GM23338 (cell line): ENCODE measurements around the gene CXCL8. TPM values are rescaled to one million over a fixed set of nuclear protein-coding genes. Genes with fewer than 3 reads are reported as not detected.

ENCODE experiments used
- ATAC-seq: fragments of 200-7000 bp; cut with Tn5 transposase; 3 replicates; pipeline ENCODE4 v1.9.1; 2020
- DNase-seq: peaks from one replicate; pipeline ENCODE4 v3.0.0-alpha.2; 2015; ENCODE audit warnings: low spot score
- H2AFZ ChIP-seq: fragments of 200-600 bp; sonication (generic); 2 replicates; pipeline ENCODE4 v1.8.0; 2016; ENCODE audit warnings: antibody characterized with exemption, mild to moderate bottlenecking, moderate library complexity
- H3F3A ChIP-seq: fragments of 200-600 bp; sonication (generic); replicated peaks from 2 replicates; pipeline ENCODE4 v1.8.0; 2017; ENCODE audit warnings: antibody characterized with exemption, mixed run types, low read depth
- H3K27ac ChIP-seq: fragments of 200-600 bp; sonication (generic); 2 replicates; pipeline ENCODE4 v1.6.1; 2016; ENCODE audit warnings: low read depth
- H3K27me3 ChIP-seq: fragments of 200-600 bp; sonication (generic); 2 replicates; pipeline ENCODE4 v1.8.0; 2016; ENCODE audit warnings: mild to moderate bottlenecking, mixed run types, moderate library complexity; ENCODE audit not compliant: insufficient read depth
- H3K36me3 ChIP-seq: fragments of 200-600 bp; sonication (generic); 2 replicates; pipeline ENCODE4 v1.8.0; 2016; ENCODE audit warnings: mild to moderate bottlenecking; ENCODE audit not compliant: insufficient read depth
- H3K4me1 ChIP-seq: fragments of 200-600 bp; sonication (generic); 2 replicates; pipeline ENCODE4 v1.8.0; 2016; ENCODE audit warnings: mild to moderate bottlenecking, moderate library complexity; ENCODE audit not compliant: insufficient read depth
- H3K4me2 ChIP-seq: fragments of 200-600 bp; sonication (generic); 2 replicates; pipeline ENCODE4 v1.7.1; 2017; ENCODE audit warnings: mixed run types
- H3K4me3 ChIP-seq: fragments of 200-600 bp; sonication (generic); 2 replicates; pipeline ENCODE4 v1.6.1; 2016; ENCODE audit warnings: mixed run types
- H3K79me2 ChIP-seq: fragments of 200-600 bp; sonication (generic); replicated peaks from 2 replicates; pipeline ENCODE4 v1.8.0; 2017; ENCODE audit warnings: mild to moderate bottlenecking; ENCODE audit not compliant: insufficient read depth
- H3K9me2 ChIP-seq: fragments of 200-600 bp; sonication (generic); 2 replicates; pipeline ENCODE4 v1.8.0; 2017; ENCODE audit not compliant: insufficient read depth
- H4K20me1 ChIP-seq: fragments of 200-600 bp; sonication (generic); replicated peaks from 2 replicates; pipeline ENCODE4 v1.8.0; 2017; ENCODE audit warnings: mild to moderate bottlenecking; ENCODE audit not compliant: insufficient read depth
- H3K27ac Mint-ChIP-seq: 2 replicates; pipeline ENCODE4 v1.8.0; 2020; ENCODE audit warnings: inconsistent platforms, mild to moderate bottlenecking, moderate library complexity, mixed read lengths
- H3K27me3 Mint-ChIP-seq: 3 replicates; pipeline ENCODE4 v1.8.0; 2022; ENCODE audit warnings: low read depth, mild to moderate bottlenecking, moderate library complexity, mixed read lengths, inconsistent platforms; ENCODE audit not compliant: insufficient read depth, poor library complexity
- H3K36me3 Mint-ChIP-seq: 3 replicates; pipeline ENCODE4 v1.8.0; 2021; ENCODE audit warnings: low read depth, mild to moderate bottlenecking, inconsistent platforms, moderate library complexity, mixed read lengths
- H3K4me1 Mint-ChIP-seq: 3 replicates; pipeline ENCODE4 v1.8.0; 2020; ENCODE audit warnings: mild to moderate bottlenecking, inconsistent platforms, mixed read lengths
- H3K4me3 Mint-ChIP-seq: 3 replicates; pipeline ENCODE4 v1.8.0; 2021; ENCODE audit warnings: moderate library complexity, mild to moderate bottlenecking, inconsistent platforms, mixed read lengths
- H3K9me3 Mint-ChIP-seq: 3 replicates; pipeline ENCODE4 v1.8.0; 2020; ENCODE audit warnings: moderate library complexity, mild to moderate bottlenecking, inconsistent platforms, mixed read lengths
- CREB1 ChIP-seq: fragments of 250-450 bp; sonication (Bioruptor Pico); IDR thresholded peaks from 2 replicates; pipeline ENCODE4 v1.5.0; 2020; ENCODE audit warnings: low read depth, mild to moderate bottlenecking, moderate library complexity
- EZH2phosphoT487 ChIP-seq: fragments of 200-600 bp; sonication (generic); IDR thresholded peaks from one replicate; pipeline ENCODE4 v1.8.1; 2018; ENCODE audit warnings: antibody characterized with exemption; ENCODE audit not compliant: unreplicated experiment
- JUNB ChIP-seq: IDR thresholded peaks from one replicate; pipeline ENCODE4 v1.6.1; 2016; ENCODE audit warnings: antibody characterized with exemption; ENCODE audit not compliant: unreplicated experiment
- REST ChIP-seq: IDR thresholded peaks from one replicate; pipeline ENCODE4 v1.6.1; 2018; ENCODE audit warnings: antibody characterized with exemption; ENCODE audit not compliant: unreplicated experiment
- STAT1 ChIP-seq: IDR thresholded peaks from one replicate; pipeline ENCODE4 v1.6.1; 2016; ENCODE audit warnings: antibody characterized with exemption; ENCODE audit not compliant: unreplicated experiment
- ZNF331 ChIP-seq: fragments of 250-450 bp; sonication (Bioruptor Pico); IDR thresholded peaks from 2 replicates; pipeline ENCODE4 v1.5.0; 2020; ENCODE audit warnings: low read depth, mild to moderate bottlenecking, moderate library complexity
- ZNF462 ChIP-seq: fragments of 250-450 bp; sonication (Bioruptor Pico); IDR thresholded peaks from 2 replicates; pipeline ENCODE4 v1.5.0; 2020; ENCODE audit warnings: mild to moderate bottlenecking, moderate library complexity
- polyA plus RNA-seq: library from polyadenylated mRNA; unstranded; fragments of >200 nt; fragmentation: Nextera tagmentation; extraction: Ambion mirVana; gene quantifications from 2 replicates; pipeline ENCODE4 v1.2.1, GENCODE V29; 2016
- total RNA-seq: library from RNA; depleted of rRNA; stranded (reverse); fragments of >200 nt; shearing (Covaris generic); gene quantifications from 2 replicates; pipeline ENCODE4 v1.2.3, GENCODE V29; 2014
- TF ChIP-seq, protein P1 (sequence below), 2 experiments: fragments of 200-600 bp in 1 of 2; sonication (generic) in 1 of 2; conservative IDR thresholded peaks; 2 replicates each; pipeline versions ENCODE4 v1.5.1 to v1.6.1; 2016 to 2017; ENCODE audit warnings: antibody characterized with exemption in 2 of 2, low read depth in 2 of 2, mild to moderate bottlenecking in 2 of 2, moderate library complexity in 1 of 2

CXCL8 gene
- total and polyA plus RNA-seq, 2 experiments from 2014 or later = 0.11 TPM; not detected in 1

DNA sequence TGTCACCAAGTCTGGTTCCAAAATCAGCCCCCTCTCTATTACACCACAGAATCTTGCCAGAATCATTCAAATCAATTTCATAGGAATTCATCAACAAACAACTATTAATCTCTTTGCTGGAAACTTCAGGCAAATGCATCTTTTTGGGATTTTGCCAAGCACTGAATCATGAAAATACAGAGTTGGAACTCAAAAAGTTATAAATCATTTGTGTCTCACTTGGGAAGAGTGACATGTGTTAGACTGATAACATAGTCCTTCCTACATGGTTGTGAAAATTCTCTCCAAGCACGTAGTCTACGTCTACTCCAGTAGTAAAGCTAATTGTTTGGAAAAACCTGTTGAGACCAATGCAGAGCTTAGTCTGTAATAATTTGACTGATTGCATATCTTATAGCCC is 19.0 kb downstream of the CXCL8 start:
- ATAC-seq = no peak
- Histone ChIP-seq H3F3A (no peaks in the 10 kb centered on the region), H2AFZ (no peak overlapping the region), H3K4me2 (no peak overlapping the region), H3K27me3 (no peaks in the 10 kb centered on the region), H3K79me2 (no peaks in the 10 kb centered on the region), H3K27ac (no peak overlapping the region), H3K9me2 (no peaks in the 10 kb centered on the region), H3K4me3 (no peak overlapping the region), H3K36me3 (no peaks in the 10 kb centered on the region), H4K20me1 (no peaks in the 10 kb centered on the region), H3K4me1 (no peaks in the 10 kb centered on the region)
- TF ChIP-seq EZH2phosphoT487 = no peak
- TF ChIP-seq JUNB = no peak
- no peak for TF ChIP-seq REST
- TF ChIP-seq ZNF331 (CRISPR knock-in tag) = no peak
- no peak for TF ChIP-seq CREB1 (CRISPR knock-in tag)
- no peak for TF ChIP-seq STAT1
- TF ChIP-seq, protein P1, sequence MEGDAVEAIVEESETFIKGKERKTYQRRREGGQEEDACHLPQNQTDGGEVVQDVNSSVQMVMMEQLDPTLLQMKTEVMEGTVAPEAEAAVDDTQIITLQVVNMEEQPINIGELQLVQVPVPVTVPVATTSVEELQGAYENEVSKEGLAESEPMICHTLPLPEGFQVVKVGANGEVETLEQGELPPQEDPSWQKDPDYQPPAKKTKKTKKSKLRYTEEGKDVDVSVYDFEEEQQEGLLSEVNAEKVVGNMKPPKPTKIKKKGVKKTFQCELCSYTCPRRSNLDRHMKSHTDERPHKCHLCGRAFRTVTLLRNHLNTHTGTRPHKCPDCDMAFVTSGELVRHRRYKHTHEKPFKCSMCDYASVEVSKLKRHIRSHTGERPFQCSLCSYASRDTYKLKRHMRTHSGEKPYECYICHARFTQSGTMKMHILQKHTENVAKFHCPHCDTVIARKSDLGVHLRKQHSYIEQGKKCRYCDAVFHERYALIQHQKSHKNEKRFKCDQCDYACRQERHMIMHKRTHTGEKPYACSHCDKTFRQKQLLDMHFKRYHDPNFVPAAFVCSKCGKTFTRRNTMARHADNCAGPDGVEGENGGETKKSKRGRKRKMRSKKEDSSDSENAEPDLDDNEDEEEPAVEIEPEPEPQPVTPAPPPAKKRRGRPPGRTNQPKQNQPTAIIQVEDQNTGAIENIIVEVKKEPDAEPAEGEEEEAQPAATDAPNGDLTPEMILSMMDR (conservative IDR thresholded peaks at IDR 0.05; ENCODE audit: low read depth in 2 of 2) = no peak
- no peak for TF ChIP-seq ZNF462 (CRISPR knock-in tag)
- Mint-ChIP-seq H3K4me1 (no peaks in the 10 kb centered on the region), H3K27me3 (no peaks in the 10 kb centered on the region), H3K4me3 (no peak overlapping the region), H3K27ac (no peak overlapping the region), H3K9me3 (no peaks in the 10 kb centered on the region), H3K36me3 (no peaks in the 10 kb centered on the region)
- DNase-seq = no peak
